Esophagus squamous epithelium (tissue), 5 donors: ENCODE results near the gene CTBP1. TPM values are rescaled to one million over a fixed set of nuclear protein-coding genes. Genes with fewer than 3 reads are reported as not detected.

ENCODE experiments used
- DNase-seq: peaks from one replicate; lab custom pipeline; 2025; lab: John Stamatoyannopoulos, UW
- H3K27ac ChIP-seq, 4 donors: fragments of 200-600 bp; sonication (generic); one replicate each; pipeline ENCODE4 v1.5.1; 2016 to 2019; ENCODE audit warnings: mild to moderate bottlenecking in 1 of 4
- H3K27me3 ChIP-seq, 4 donors: fragments of 200-600 bp; sonication (generic); 1 replicate in 3 of 4; 2 replicates in 1 of 4; pipeline versions ENCODE4 v1.5.1 to v1.6.0; 2017 to 2021; ENCODE audit warnings: antibody characterized with exemption in 1 of 4
- H3K36me3 ChIP-seq, 3 donors: fragments of 200-600 bp; sonication (generic); one replicate each; pipeline ENCODE4 v1.5.1; 2016 to 2019
- H3K4me1 ChIP-seq, 3 donors: fragments of 200-600 bp; sonication (generic); one replicate each; pipeline ENCODE4 v1.5.1; 2017 to 2019
- H3K4me3 ChIP-seq, 4 donors: fragments of 200-600 bp; sonication (generic); 1 replicate in 3 of 4; 2 replicates in 1 of 4; pipeline ENCODE4 v1.5.1; 2016 to 2019; ENCODE audit warnings: mild to moderate bottlenecking in 2 of 4, moderate library complexity in 1 of 4
- H3K9me3 ChIP-seq, 3 donors: fragments of 200-600 bp; sonication (generic); one replicate each; pipeline ENCODE4 v1.5.1; 2016 to 2019
- CTCF ChIP-seq, 6 experiments: fragments of 450-650 bp in 4 of 6; fragments of 200-600 bp in 2 of 6; sonication (generic) in 2 of 6; IDR thresholded peaks; one replicate each; pipeline ENCODE4 v1.5.1; 2016 to 2019; ENCODE audit warnings: antibody characterized with exemption in 6 of 6, mild to moderate bottlenecking in 4 of 6, moderate library complexity in 4 of 6
- POLR2A ChIP-seq, 4 donors: fragments of 450-650 bp; IDR thresholded peaks; one replicate each; pipeline ENCODE4 v1.6.1; 2017; ENCODE audit warnings: antibody characterized with exemption in 4 of 4, mild to moderate bottlenecking in 4 of 4, moderate library complexity in 3 of 4
- WGBS, 2 donors: methylation state at CpG; one replicate each; pipeline ENCODE4 v1.1.5; 2018; 5-methylcytosine and 5-hydroxymethylcytosine counted together
- intact Hi-C: fragments of 100-400 bp; cut with DNase I; formaldehyde crosslinking; loops from one replicate; pipeline ENCODE4 v1.15.0; 2022
- total RNA-seq, 4 donors: library from RNA; depleted of rRNA; stranded (reverse); fragments of >200 nt; gene quantifications; one replicate each; pipeline ENCODE4 v1.1.0, GENCODE V29; 2016
- donor health status: DM: yes; HTN: yes; CAD: no.

Gene CTBP1
- total RNA-seq, 4 donors from 2014 or later = 72.2 to 121 (median 113) TPM

GRCh38 chr4:1178300-1179088, 70.4 kb downstream of the CTBP1 start:
- Histone ChIP-seq H3K4me1 (peaks cover 17 to 42% (median 19%) of the 10 kb centered on the region in 3 donors), H3K4me3 (no peak overlapping the region), H3K27me3 (no peaks in the 10 kb centered on the region), H3K36me3 (no peaks in the 10 kb centered on the region), H3K9me3 (peaks cover 0 to 3% (median 0%) of the 10 kb centered on the region in 3 donors), H3K27ac (peak overlapping the region; percentile 6 to 78 (median 70))
- TF ChIP-seq CTCF (IDR thresholded peaks at IDR 0.05) (no peak), POLR2A (IDR thresholded peaks at IDR 0.05) (no peak)
- DNase-seq = no peak
- intact Hi-C loops = no loop called here
- WGBS, 2 donors = 72 to 76% methylated on average over 6 to 9 of the region's 11 CpGs

- TF ChIP-seq POLR2A (IDR thresholded peaks at IDR 0.05) (peak in 1 of 4 donors; percentile 11), CTCF (IDR thresholded peaks at IDR 0.05) (no peak)
- DNase-seq = no peak
- 50 to 55% methylated on average over 7 to 13 of the region's 28 CpGs for WGBS, 2 donors
- Histone ChIP-seq H3K9me3 (peaks cover 0 to 3% (median 0%) of the 10 kb centered on the region in 3 donors), H3K27me3 (peaks cover 0 to 1% (median 0%) of the 10 kb centered on the region in 4 donors), H3K4me1 (peaks cover 23 to 50% (median 26%) of the 10 kb centered on the region in 3 donors), H3K4me3 (no peak overlapping the region), H3K36me3 (no peaks in the 10 kb centered on the region), H3K27ac (peak overlapping the region; percentile 57 to 78 (median 70))
- intact Hi-C loops = no loop called here
Measured at GRCh38 chr4:1177274-1178141, 71.4 kb downstream of the CTBP1 start.

- TF ChIP-seq CTCF (IDR thresholded peaks at IDR 0.05) = no peak
- TF ChIP-seq POLR2A (IDR thresholded peaks at IDR 0.05) = no peak
- no peak for DNase-seq
- WGBS, 2 donors = 80% methylated on average over 1 of the region's 1 CpG; no CpG with 5 or more reads in 1 of the 2 donors
- peaks cover 0 to 10% (median under 1%) of the 10 kb centered on the region in 4 donors for H3K27me3 ChIP-seq
- no peaks in the 10 kb centered on the region for H3K36me3 ChIP-seq
- H3K4me1 ChIP-seq = peaks cover 32 to 59% (median 34%) of the 10 kb centered on the region in 3 donors
- no peak overlapping the region for H3K4me3 ChIP-seq
- H3K9me3 ChIP-seq = peaks cover 0 to 3% (median 0%) of the 10 kb centered on the region in 3 donors
- H3K27ac ChIP-seq = peak overlapping the region in 3 of 4 donors; percentile 61 to 78 (median 78)
- intact Hi-C loops = no loop called here
Measured at GRCh38 chr4:1176398-1177273, 72.3 kb downstream of the CTBP1 start.

GRCh38 chr4:1175635-1176229, 73.2 kb downstream of the CTBP1 start:
- Histone ChIP-seq H3K4me3 (no peak overlapping the region), H3K36me3 (peaks cover 0 to 3% (median 0%) of the 10 kb centered on the region in 3 donors), H3K4me1 (peaks cover 39 to 68% (median 41%) of the 10 kb centered on the region in 3 donors), H3K27me3 (peaks cover 0 to 19% (median 3%) of the 10 kb centered on the region in 4 donors), H3K9me3 (no peaks in the 10 kb centered on the region), H3K27ac (peak overlapping the region in 1 of 4 donors; percentile 64)
- intact Hi-C loops = no loop called here
- DNase-seq = no peak
- TF ChIP-seq CTCF (IDR thresholded peaks at IDR 0.05) = no peak
- 88 to 100% methylated on average over 3 of the region's 7 CpGs for WGBS, 2 donors
